IPS DF 6.9 (cell line): ENCODE data around the gene C2orf81.
"Not testable (repeated sequence)": the region's sequence is repeated elsewhere in the genome, so short reads cannot be mapped to it uniquely, and the experiment has no call there.

ENCODE experiments used
- DNase-seq: peaks from one replicate; pipeline ENCODE4 v3.0.0-alpha.2; 2013; ENCODE audit warnings: low read depth, low spot score
- H3K27ac ChIP-seq: one replicate; pipeline ENCODE4 v1.5.1; 2013; ENCODE audit warnings: low read length, control low read depth
- H3K27me3 ChIP-seq: 2 replicates; pipeline ENCODE4 v1.6.1; 2013; ENCODE audit warnings: mild to moderate bottlenecking, low read length; ENCODE audit not compliant: control insufficient read depth, insufficient read depth
- H3K36me3 ChIP-seq: 2 replicates; pipeline ENCODE4 v1.6.1; 2013; ENCODE audit warnings: low read length; ENCODE audit not compliant: control insufficient read depth, insufficient read depth
- H3K4me1 ChIP-seq: 2 replicates; pipeline ENCODE4 v1.6.1; 2013; ENCODE audit warnings: low read length; ENCODE audit not compliant: control insufficient read depth, insufficient read depth
- H3K4me3 ChIP-seq: 2 replicates; pipeline ENCODE4 v1.5.1; 2013; ENCODE audit warnings: mild to moderate bottlenecking, low read length
- H3K9me3 ChIP-seq: 2 replicates; pipeline ENCODE4 v1.6.1; 2013; ENCODE audit warnings: low read length, inconsistent platforms; ENCODE audit not compliant: control insufficient read depth, insufficient read depth
- WGBS: extraction: QIAGEN DNeasy Blood & Tissue Kit; methylation state at CpG from one replicate; pipeline ENCODE4 v1.1.7; 2013; ENCODE audit warnings: mixed read lengths, missing lambda C conversion rate; ENCODE audit not compliant: insufficient read length, insufficient coverage; 5-methylcytosine and 5-hydroxymethylcytosine counted together

Gene C2orf81

DNA sequence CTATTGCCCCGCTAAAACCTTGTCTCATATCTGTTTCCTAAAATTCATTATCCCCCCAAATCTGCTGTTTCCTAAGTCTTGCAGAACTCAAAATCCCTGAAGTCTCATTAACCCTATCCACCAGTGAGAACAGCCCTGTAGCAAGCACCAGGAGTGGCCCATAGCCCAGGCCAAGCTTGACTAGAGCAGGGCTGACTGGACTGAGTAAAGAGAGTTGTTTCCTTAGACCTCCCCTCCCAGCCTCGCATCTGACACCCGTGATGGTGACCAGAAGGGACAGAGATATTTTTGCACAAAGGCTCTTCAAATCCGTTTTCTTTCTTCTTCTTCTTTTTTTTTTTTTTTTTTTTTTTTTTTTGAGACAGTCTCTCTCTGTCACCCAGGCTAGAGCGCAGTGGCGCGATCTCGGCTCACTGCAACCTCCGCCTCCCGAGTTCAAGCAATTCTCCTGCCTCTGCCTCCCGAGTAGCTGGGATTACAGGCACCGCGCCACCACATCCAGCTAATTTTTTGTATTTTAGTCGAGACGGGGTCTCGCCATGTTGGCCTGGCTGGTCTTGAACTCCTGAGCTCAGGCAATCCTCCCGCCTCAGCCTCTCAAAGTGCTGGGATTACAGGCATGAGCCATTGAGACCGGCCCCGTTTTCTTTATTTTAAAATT lies 846 bp downstream of the C2orf81 start:
- H3K4me3 ChIP-seq, H3K27ac ChIP-seq, H3K4me1 ChIP-seq, DNase-seq, H3K27me3 ChIP-seq, H3K9me3 ChIP-seq, H3K36me3 ChIP-seq: not testable (repeated sequence)
- WGBS, result no CpG with 5 or more reads among the region's 19 CpGs

DNA sequence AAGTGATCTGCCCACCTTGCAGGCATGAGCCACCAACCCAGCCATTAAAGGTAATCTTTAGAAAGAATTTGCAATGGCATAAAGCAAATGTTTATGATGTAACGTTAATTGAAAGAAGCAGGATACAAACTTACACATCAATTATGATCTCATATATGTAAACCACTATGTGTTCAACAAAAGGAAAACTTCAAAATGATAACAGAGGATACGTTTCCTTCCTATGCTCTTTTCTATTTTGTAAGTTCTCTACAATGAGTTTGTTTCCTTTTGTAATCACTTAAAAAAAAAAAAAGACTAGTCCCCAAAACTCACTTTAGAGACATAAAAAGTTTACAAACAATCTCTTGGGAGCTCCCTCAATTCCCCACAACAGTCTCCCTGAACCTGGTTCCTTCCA lies 1.4 kb downstream of the C2orf81 start:
- no peak for DNase-seq
- no peaks in the 10 kb centered on the region for H3K9me3 ChIP-seq
- H3K36me3 ChIP-seq, result no peaks in the 10 kb centered on the region
- WGBS, result no CpG with 5 or more reads among the region's 2 CpGs
- no peak overlapping the region for H3K27ac ChIP-seq
- no peak overlapping the region for H3K4me3 ChIP-seq
- H3K27me3 ChIP-seq, result no peaks in the 10 kb centered on the region
- no peaks in the 10 kb centered on the region for H3K4me1 ChIP-seq

DNA sequence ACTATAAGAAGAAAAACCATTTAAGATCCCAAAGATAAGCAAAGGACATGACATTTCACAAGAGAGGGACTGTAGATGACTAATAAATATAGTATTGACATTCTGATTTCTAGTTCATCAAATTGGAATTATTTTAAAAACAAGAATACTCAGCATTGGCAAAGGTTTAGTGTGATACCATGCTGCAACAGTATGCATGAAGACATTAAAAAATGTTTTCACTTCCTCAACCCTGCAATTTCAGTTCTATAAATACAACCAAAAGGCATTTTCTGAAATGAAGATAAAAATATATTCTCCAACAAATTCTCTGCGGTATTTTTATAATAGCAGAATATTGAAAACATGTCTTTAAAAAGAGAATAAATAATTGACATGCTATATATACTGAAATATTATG lies 2.1 kb downstream of the C2orf81 start:
- H3K36me3 ChIP-seq, result no peaks in the 10 kb centered on the region
- WGBS, result no CpG with 5 or more reads among the region's 1 CpG
- DNase-seq, result no peak
- H3K4me1 ChIP-seq, result no peaks in the 10 kb centered on the region
- H3K4me3 ChIP-seq, result no peak overlapping the region
- no peak overlapping the region for H3K27ac ChIP-seq
- no peaks in the 10 kb centered on the region for H3K27me3 ChIP-seq
- H3K9me3 ChIP-seq, result no peaks in the 10 kb centered on the region

DNA sequence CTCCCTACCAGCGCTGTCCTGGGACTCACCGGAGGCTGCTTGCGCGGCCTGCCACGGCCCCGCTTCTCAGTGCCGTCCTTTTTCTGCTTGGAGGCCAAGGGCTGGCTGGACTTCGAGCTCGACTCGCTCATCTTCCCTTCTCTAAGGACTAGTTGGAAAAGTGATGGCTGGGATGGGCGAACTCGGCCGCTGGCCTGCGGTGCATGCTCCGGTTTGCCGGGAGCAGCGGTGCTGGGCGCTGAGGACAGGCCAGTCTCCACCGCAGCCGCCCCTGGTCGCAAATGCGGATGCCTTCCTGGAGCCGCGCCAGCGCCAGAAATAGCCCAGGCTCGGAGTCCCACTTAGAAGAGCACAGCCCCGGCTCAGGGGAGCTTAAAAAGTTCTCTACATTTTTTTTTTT lies 3.1 kb downstream of the C2orf81 start:
- no peaks in the 10 kb centered on the region for H3K36me3 ChIP-seq
- no peaks in the 10 kb centered on the region for H3K9me3 ChIP-seq
- H3K4me3 ChIP-seq, result no peak overlapping the region
- DNase-seq, result no peak
- no peaks in the 10 kb centered on the region for H3K4me1 ChIP-seq
- no CpG with 5 or more reads among the region's 27 CpGs for WGBS
- H3K27me3 ChIP-seq, result no peaks in the 10 kb centered on the region
- H3K27ac ChIP-seq, result no peak overlapping the region

DNA sequence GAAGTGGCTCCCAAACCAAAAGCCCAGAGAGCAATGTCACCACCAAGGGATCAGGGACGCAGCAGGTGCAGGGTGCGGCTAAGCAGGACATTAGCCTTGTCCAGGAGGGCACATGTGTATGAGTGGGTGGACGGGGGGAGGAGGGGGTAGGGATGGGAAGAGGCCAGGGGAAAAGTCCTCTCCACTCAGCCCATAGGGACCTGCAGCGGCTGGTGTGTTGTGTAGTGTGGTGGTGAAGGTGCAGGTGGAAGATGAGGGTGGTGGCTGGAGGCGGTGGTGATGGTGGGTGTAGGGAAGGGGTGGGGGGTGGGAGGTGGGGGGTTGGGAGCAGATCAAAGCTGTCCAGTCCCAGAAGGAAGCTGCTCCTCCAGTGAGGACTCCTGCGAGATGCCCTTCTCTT lies 3.7 kb downstream of the C2orf81 start:
- H3K27me3 ChIP-seq, result no peaks in the 10 kb centered on the region
- no peaks in the 10 kb centered on the region for H3K4me1 ChIP-seq
- WGBS, result no CpG with 5 or more reads among the region's 6 CpGs
- no peak for DNase-seq
- no peaks in the 10 kb centered on the region for H3K36me3 ChIP-seq
- H3K9me3 ChIP-seq, result no peaks in the 10 kb centered on the region
- no peak overlapping the region for H3K27ac ChIP-seq
- no peak overlapping the region for H3K4me3 ChIP-seq

DNA sequence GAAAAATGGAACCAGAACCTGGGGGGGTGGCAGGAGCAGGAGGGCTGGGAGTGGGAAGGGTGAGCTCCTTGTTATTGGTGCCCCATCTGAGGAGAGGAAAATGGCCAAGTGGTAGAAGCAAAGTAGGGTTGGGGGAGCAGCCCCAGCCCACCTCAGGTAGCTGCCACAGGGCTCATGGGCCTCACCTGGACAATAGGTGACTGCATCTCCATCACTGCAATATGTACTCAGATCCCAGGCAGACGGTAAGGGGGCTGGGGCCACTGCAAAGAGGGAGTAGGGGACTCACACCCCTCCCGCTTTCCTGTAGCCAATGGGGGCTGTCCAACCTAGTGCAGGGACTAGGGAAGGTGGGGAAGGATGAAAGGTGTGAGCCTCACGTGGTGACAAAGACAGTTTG lies 4.2 kb downstream of the C2orf81 start:
- Histone ChIP-seq H3K9me3 (no peaks in the 10 kb centered on the region), H3K36me3 (no peaks in the 10 kb centered on the region), H3K4me3 (no peak overlapping the region), H3K4me1 (no peaks in the 10 kb centered on the region), H3K27ac (no peak overlapping the region), H3K27me3 (no peaks in the 10 kb centered on the region)
- WGBS, result no CpG with 5 or more reads among the region's 3 CpGs
- no peak for DNase-seq

DNA sequence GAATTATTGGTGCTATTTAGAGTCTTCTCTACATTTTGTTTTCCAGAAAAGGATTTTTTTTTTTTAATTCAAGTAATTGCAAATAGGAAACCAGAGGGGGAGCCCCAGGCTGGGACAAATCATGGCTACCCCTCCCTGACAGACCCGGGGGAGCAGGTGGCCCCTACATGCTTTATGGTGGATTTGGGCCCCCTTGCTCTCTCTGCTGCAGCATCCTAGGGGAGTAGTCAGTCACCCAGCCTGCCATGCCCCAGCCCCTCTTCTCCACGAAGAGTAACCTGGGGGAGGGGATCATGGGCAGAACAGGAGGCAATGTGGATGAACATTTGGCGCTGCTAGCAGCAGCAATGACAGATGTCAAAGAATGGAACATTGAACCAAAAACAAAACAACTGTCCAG lies 4.6 kb downstream of the C2orf81 start:
- DNase-seq, result no peak
- Histone ChIP-seq H3K36me3 (no peaks in the 10 kb centered on the region), H3K27me3 (no peaks in the 10 kb centered on the region), H3K9me3 (no peaks in the 10 kb centered on the region), H3K4me1 (no peaks in the 10 kb centered on the region), H3K27ac (no peak overlapping the region), H3K4me3 (no peak overlapping the region)
- no CpG with 5 or more reads among the region's 3 CpGs for WGBS

DNA sequence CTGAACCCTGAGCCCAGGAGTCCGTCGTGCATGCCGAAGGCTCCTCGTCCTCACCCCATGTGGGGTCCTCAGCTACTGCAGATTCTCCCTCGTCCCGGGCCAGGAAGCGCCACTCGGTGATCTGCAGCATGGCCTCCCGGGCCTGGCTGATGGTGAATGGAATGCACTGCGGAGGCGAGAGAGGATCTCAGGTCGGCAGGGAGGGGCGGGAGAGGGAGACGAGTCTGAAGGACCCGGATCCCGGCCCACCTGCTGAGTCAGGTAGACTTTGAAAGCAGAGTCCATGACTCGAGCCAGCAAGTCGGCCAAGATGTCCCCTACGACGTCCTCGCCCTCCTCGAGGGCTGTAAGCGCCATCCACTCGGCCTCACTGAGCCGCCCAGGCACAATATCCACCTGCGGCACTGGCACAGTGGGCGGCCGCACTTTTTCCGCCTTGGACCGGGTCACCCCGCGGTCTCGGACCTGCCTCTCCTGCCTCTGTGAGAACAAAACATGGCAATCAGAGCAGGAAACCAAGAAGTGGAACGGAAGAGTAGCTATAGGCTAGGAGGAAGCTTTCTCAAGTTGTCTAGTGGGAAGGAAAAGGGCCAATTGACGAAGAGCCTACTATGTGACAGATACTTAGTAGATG lies 5.5 kb downstream of the C2orf81 start:
- Histone ChIP-seq H3K27ac (no peak overlapping the region), H3K4me1 (no peaks in the 10 kb centered on the region), H3K9me3 (no peaks in the 10 kb centered on the region), H3K27me3 (no peaks in the 10 kb centered on the region), H3K36me3 (no peaks in the 10 kb centered on the region), H3K4me3 (no peak overlapping the region)
- no CpG with 5 or more reads among the region's 35 CpGs for WGBS
- DNase-seq, result no peak

DNA sequence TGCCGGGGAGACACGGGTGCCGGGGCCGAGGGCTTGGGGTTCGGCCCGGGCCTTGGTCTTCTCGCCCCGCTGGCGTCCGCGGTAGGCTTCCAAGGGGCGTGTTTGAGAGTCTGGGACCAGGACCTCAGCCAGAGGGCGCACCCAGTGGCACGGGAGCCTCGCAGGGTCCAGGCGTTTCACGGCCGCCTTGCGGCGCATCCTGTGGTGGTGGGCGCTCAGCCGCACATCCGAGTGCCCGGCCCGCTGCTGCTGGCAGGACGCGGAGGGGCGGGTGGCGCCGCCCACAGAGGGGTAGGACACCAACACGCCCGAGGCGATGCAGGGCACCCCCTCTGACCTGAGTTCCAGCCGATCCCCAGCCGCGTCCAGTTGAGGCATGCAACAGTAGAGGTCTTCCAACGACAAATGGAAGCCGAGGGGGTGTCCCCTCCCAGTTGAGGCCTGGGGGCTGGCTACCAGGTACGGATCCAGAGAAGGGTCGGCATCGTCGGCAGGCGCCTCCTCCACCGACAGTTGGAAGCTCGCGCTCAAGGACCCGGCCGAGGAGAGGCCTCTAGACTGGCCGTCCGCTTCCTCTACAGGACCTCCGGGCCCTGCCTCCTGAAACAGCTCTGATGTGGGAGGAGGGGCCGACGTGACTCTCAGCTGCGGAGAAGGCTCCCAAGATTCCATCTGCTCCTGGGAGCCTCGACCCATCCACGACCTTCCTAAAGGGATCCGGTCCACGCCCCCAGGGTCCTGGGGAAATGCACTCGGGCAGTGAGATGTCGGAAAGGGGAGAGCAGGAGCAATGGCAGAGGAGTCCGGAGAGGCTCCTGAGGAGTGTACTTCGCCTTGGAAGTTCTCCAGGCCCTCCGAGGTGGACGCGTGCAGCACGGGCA lies 6.3 kb downstream of the C2orf81 start:
- DNase-seq, result no peak
- WGBS, result no CpG with 5 or more reads among the region's 66 CpGs
- Histone ChIP-seq H3K4me1 (no peaks in the 10 kb centered on the region), H3K4me3 (no peak overlapping the region), H3K27me3 (no peaks in the 10 kb centered on the region), H3K36me3 (no peaks in the 10 kb centered on the region), H3K27ac (no peak overlapping the region), H3K9me3 (no peaks in the 10 kb centered on the region)

DNA sequence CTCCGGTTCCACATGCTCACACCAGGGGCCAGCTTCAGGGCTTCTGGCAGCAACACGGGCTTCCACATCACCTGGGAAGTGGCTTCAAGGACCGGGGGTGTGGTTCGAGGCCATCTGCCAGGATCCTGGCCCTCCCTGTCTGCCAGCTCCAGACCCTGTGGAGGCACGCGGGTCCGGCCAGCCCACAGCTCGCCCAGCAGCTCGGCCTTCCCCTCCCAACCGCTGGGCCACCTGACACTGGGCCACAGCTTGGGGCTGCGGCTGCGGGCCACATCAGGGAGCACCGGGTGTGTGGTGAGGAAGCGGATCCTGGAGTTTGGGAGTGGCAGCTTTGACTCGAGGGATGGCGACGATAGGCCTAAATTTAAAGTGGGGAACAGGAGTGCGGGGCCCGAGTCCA lies 7.0 kb downstream of the C2orf81 start:
- H3K27me3 ChIP-seq, result no peaks in the 10 kb centered on the region
- H3K4me1 ChIP-seq, result no peaks in the 10 kb centered on the region
- no peak for DNase-seq
- no peaks in the 10 kb centered on the region for H3K9me3 ChIP-seq
- no peaks in the 10 kb centered on the region for H3K36me3 ChIP-seq
- H3K4me3 ChIP-seq, result no peak overlapping the region
- H3K27ac ChIP-seq, result no peak overlapping the region
- WGBS, result no CpG with 5 or more reads among the region's 19 CpGs
